Progenitor cell of endocrine pancreas (in vitro differentiated cells): ENCODE results near the gene MGAT5. TPM values are rescaled to one million over a fixed set of nuclear protein-coding genes. Genes with fewer than 3 reads are reported as not detected.

ENCODE experiments used
- DNase-seq: peaks from one replicate; pipeline ENCODE4 v3.0.0; 2021; ENCODE audit warnings: low spot score; ENCODE audit not compliant: unreplicated experiment
- H3K27ac Mint-ChIP-seq: 2 replicates; pipeline ENCODE4 v1.8.0; 2021; ENCODE audit warnings: mild to moderate bottlenecking, moderate library complexity, mixed read lengths
- H3K27me3 Mint-ChIP-seq: 2 replicates; pipeline ENCODE4 v1.8.0; 2021; ENCODE audit warnings: mixed read lengths
- H3K36me3 Mint-ChIP-seq: 2 replicates; pipeline ENCODE4 v1.8.0; 2022; ENCODE audit warnings: mixed read lengths; ENCODE audit not compliant: insufficient read depth
- H3K4me1 Mint-ChIP-seq: 2 replicates; pipeline ENCODE4 v1.8.0; 2021; ENCODE audit warnings: low read depth, mixed read lengths
- H3K4me3 Mint-ChIP-seq: 2 replicates; pipeline ENCODE4 v1.8.0; 2021; ENCODE audit warnings: low read depth, mild to moderate bottlenecking, moderate library complexity, mixed read lengths
- H3K9me3 Mint-ChIP-seq: 2 replicates; pipeline ENCODE4 v1.8.0; 2021; ENCODE audit warnings: low read depth, mixed read lengths
- total RNA-seq: library from RNA; stranded (reverse); gene quantifications from 2 replicates; pipeline ENCODE4 v1.2.1, GENCODE V29; 2021
- TF ChIP-seq, protein P1 (sequence below): fragments of 200-600 bp; sonication (generic); IDR thresholded peaks from one replicate; pipeline ENCODE4 v1.5.0; 2021; ENCODE audit warnings: antibody characterized with exemption, mild to moderate bottlenecking; ENCODE audit not compliant: unreplicated experiment

MGAT5 gene
- total RNA-seq, 1 donor from 2014 or later, result 110 TPM

DNA sequence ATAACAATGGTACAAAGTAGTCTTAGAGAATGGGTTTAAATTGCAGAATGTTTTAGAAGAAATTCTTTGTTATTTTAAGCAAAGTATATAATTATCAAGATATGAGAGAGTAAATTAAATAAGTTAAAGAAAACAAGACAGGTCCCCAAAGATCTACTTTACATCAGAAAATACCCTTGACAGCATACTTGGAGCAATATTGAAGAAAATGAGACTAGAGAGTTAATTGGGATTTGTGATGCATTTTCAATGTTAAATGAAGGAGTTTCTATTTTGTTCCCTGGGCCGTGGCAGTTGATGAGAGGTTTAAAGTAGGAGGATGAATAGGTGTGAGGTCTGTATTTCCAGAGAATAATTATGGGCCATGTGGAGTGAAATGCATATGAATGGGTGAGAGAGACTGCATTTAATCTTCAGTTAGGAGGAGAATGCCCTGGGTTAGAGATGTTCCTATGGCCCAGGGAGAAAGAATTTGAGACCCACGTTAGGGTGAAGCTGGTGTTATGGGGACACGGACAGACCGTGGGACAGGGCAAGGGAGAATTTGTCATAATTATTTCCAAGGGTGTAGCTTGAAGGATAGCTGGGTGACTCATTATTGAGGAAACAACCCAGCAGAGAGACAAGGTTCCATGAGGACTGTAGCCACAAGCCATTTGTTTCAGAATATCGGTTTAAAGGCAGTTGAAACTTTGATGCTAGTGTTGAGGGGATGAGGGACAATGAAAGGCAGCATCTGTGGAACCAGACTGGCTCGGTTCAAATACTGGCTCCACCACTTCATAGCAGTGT is 22.7 kb downstream of the MGAT5 start:
- Mint-ChIP-seq H3K4me3 (no peak overlapping the region), H3K27me3 (no peaks in the 10 kb centered on the region), H3K27ac (no peak overlapping the region), H3K4me1 (peaks cover 14% of the 10 kb centered on the region), H3K36me3 (peaks cover 16% of the 10 kb centered on the region), H3K9me3 (no peaks in the 10 kb centered on the region)
- DNase-seq, result no peak
- TF ChIP-seq, protein P1, sequence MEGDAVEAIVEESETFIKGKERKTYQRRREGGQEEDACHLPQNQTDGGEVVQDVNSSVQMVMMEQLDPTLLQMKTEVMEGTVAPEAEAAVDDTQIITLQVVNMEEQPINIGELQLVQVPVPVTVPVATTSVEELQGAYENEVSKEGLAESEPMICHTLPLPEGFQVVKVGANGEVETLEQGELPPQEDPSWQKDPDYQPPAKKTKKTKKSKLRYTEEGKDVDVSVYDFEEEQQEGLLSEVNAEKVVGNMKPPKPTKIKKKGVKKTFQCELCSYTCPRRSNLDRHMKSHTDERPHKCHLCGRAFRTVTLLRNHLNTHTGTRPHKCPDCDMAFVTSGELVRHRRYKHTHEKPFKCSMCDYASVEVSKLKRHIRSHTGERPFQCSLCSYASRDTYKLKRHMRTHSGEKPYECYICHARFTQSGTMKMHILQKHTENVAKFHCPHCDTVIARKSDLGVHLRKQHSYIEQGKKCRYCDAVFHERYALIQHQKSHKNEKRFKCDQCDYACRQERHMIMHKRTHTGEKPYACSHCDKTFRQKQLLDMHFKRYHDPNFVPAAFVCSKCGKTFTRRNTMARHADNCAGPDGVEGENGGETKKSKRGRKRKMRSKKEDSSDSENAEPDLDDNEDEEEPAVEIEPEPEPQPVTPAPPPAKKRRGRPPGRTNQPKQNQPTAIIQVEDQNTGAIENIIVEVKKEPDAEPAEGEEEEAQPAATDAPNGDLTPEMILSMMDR, result no peak

DNA sequence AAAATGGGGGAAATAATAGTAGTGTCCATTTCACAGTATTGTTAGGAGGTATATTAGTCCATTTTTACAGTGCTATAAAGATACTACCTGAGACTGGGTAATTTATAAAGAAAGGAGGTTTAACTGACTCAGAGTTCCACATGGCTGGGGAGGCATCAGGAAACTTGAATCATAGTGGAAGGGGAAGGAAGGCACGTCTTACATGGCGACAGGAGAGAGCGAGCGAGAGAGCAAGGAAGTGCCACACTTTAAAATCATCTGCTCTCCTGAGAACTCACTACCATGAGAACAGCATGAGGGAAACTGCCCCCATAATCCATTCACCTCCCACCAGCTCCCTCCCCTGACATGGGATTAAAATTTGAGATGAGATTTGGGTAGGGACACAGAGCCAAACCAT is 23.4 kb downstream of the MGAT5 start:
- Mint-ChIP-seq H3K27ac (peak overlapping the region; percentile 27), H3K9me3 (no peaks in the 10 kb centered on the region), H3K27me3 (no peaks in the 10 kb centered on the region), H3K4me1 (peaks cover 14% of the 10 kb centered on the region), H3K4me3 (no peak overlapping the region), H3K36me3 (peaks cover 13% of the 10 kb centered on the region)
- TF ChIP-seq, protein P1, result no peak
- DNase-seq, result no peak

DNA sequence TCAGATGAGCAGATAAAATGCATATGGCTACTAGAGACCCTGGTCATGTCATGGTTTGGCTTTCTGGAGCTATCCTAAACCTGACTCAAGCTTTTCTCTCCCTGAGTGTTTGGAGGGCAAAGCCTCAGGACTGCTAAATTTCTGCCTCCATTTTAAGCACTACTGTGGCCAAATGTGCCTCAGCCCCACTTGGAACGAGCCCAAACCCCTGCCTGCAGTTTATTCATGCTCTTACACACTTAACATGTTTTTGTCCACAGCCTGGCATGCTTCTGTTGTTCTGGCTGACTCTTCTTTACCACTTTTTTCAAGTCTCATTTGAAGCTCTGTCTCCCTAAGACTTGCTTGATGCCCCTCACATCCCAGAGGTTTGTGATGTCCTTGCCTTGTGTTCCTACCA is 24.7 kb downstream of the MGAT5 start:
- H3K9me3 Mint-ChIP-seq, result no peaks in the 10 kb centered on the region
- H3K4me1 Mint-ChIP-seq, result peaks cover 14% of the 10 kb centered on the region
- peak overlapping the region; percentile 25 for H3K27ac Mint-ChIP-seq
- H3K36me3 Mint-ChIP-seq, result peaks cover 15% of the 10 kb centered on the region
- TF ChIP-seq, protein P1, result no peak
- H3K27me3 Mint-ChIP-seq, result no peaks in the 10 kb centered on the region
- DNase-seq, result no peak
- H3K4me3 Mint-ChIP-seq, result no peak overlapping the region

DNA sequence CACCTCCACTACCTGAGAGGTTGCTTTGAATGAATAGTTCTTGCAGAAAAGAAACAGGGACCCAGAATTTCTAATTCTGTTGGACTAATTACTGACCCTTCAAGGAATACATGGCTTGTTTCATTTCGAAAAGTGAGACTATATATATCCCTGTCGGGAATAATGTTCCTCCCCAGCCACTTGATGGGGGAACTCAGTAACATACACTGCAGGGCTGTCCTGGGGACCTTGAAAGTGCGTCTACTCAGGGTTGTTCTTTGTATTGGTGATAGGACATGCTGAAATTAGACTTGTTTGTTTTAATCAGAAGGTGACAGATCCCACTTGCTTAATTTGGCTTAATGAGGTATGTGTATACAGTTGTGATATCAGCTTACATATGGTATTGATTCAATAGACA is 25.5 kb downstream of the MGAT5 start:
- Mint-ChIP-seq H3K27ac (no peak overlapping the region), H3K9me3 (no peaks in the 10 kb centered on the region), H3K36me3 (peaks cover 17% of the 10 kb centered on the region), H3K27me3 (no peaks in the 10 kb centered on the region), H3K4me1 (peaks cover 14% of the 10 kb centered on the region), H3K4me3 (no peak overlapping the region)
- TF ChIP-seq, protein P1, result no peak
- no peak for DNase-seq

DNA sequence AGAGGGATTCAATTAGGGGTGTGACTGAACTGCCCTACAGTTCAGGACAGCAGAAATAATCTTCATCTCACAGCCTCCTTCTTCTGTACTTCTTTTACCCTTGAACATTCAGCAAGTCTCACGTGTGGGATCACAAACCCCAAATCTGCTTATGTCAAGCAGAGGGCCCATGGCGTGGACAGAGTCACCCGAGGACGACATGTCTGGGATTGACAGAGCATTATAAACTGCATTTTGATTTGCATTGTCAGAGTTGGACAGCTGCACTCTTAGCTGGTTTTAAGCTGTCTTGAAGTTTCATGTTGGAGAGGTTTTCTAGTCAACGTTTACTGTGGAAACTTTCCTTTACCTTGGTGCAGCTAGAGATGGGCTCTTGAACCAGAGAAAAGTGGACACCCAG is 26.4 kb downstream of the MGAT5 start:
- TF ChIP-seq, protein P1, result no peak
- Mint-ChIP-seq H3K4me3 (no peak overlapping the region), H3K4me1 (peaks cover 14% of the 10 kb centered on the region), H3K36me3 (peaks cover 14% of the 10 kb centered on the region), H3K27me3 (no peaks in the 10 kb centered on the region), H3K27ac (no peak overlapping the region), H3K9me3 (no peaks in the 10 kb centered on the region)
- DNase-seq, result no peak
